Measurements from ENCODE around the gene DAPK1.
"Not testable (repeated sequence)": the region's sequence is repeated elsewhere in the genome, so short reads cannot be mapped to it uniquely, and the experiment has no call there.

DAPK1 gene

GRCh38 chr9:87733273-87734052 lies 235.8 kb downstream of the DAPK1 start:
- no peak for DNase-seq (ENCODE audit: low read depth, low spot score)

GRCh38 chr9:87734106-87734505 lies 236.4 kb downstream of the DAPK1 start:
- DNase-seq (ENCODE audit: low read depth, low spot score) = no peak

- DNase-seq (ENCODE audit: low read depth, low spot score) = no peak
Measured at GRCh38 chr9:87739546-87739945, 241.9 kb downstream of the DAPK1 start.

GRCh38 chr9:87740209-87740608 lies 242.5 kb downstream of the DAPK1 start:
- DNase-seq (ENCODE audit: low read depth, low spot score) = no peak

- DNase-seq (ENCODE audit: low read depth, low spot score) = no peak
Measured at GRCh38 chr9:87741326-87741725, 243.7 kb downstream of the DAPK1 start.

- no peak for DNase-seq (ENCODE audit: low read depth, low spot score)
Measured at GRCh38 chr9:87741891-87742290, 244.2 kb downstream of the DAPK1 start.

GRCh38 chr9:87742813-87743428 lies 245.3 kb downstream of the DAPK1 start:
- no peak for DNase-seq (ENCODE audit: low read depth, low spot score)

- not testable (repeated sequence) for DNase-seq (ENCODE audit: low read depth, low spot score)
Measured at GRCh38 chr9:87744247-87744646, 246.6 kb downstream of the DAPK1 start.

- DNase-seq (ENCODE audit: low read depth, low spot score) = no peak
Measured at GRCh38 chr9:87746186-87746585, 248.5 kb downstream of the DAPK1 start.

GRCh38 chr9:87748881-87749280 lies 251.2 kb downstream of the DAPK1 start:
- no peak for DNase-seq (ENCODE audit: low read depth, low spot score)

- DNase-seq (ENCODE audit: low read depth, low spot score) = no peak
Measured at GRCh38 chr9:87749335-87750035, 251.8 kb downstream of the DAPK1 start.

- no peak for DNase-seq (ENCODE audit: low read depth, low spot score)
Measured at GRCh38 chr9:87750726-87751125, 253.1 kb downstream of the DAPK1 start.

GRCh38 chr9:87751423-87751822 lies 253.8 kb downstream of the DAPK1 start:
- no peak for DNase-seq (ENCODE audit: low read depth, low spot score)

GRCh38 chr9:87751868-87752267 lies 254.2 kb downstream of the DAPK1 start:
- DNase-seq (ENCODE audit: low read depth, low spot score) = no peak

GRCh38 chr9:87753313-87753712 lies 255.6 kb downstream of the DAPK1 start:
- DNase-seq (ENCODE audit: low read depth, low spot score) = no peak
